Progenitor cell of endocrine pancreas (in vitro differentiated cells): Measurements from ENCODE around the gene AK5. TPM values are rescaled to one million over a fixed set of nuclear protein-coding genes. Genes with fewer than 3 reads are reported as not detected.

Experiments used
- DNase-seq: peaks from one replicate; pipeline ENCODE4 v3.0.0; 2021; ENCODE audit warnings: low spot score; ENCODE audit not compliant: unreplicated experiment
- H3K27ac Mint-ChIP-seq: 2 replicates; pipeline ENCODE4 v1.8.0; 2021; ENCODE audit warnings: mild to moderate bottlenecking, moderate library complexity, mixed read lengths
- H3K27me3 Mint-ChIP-seq: 2 replicates; pipeline ENCODE4 v1.8.0; 2021; ENCODE audit warnings: mixed read lengths
- H3K36me3 Mint-ChIP-seq: 2 replicates; pipeline ENCODE4 v1.8.0; 2022; ENCODE audit warnings: mixed read lengths; ENCODE audit not compliant: insufficient read depth
- H3K4me1 Mint-ChIP-seq: 2 replicates; pipeline ENCODE4 v1.8.0; 2021; ENCODE audit warnings: low read depth, mixed read lengths
- H3K4me3 Mint-ChIP-seq: 2 replicates; pipeline ENCODE4 v1.8.0; 2021; ENCODE audit warnings: low read depth, mild to moderate bottlenecking, moderate library complexity, mixed read lengths
- H3K9me3 Mint-ChIP-seq: 2 replicates; pipeline ENCODE4 v1.8.0; 2021; ENCODE audit warnings: low read depth, mixed read lengths
- CTCF ChIP-seq: fragments of 200-600 bp; sonication (generic); IDR thresholded peaks from one replicate; pipeline ENCODE4 v1.5.0; 2021; ENCODE audit warnings: antibody characterized with exemption, mild to moderate bottlenecking; ENCODE audit not compliant: unreplicated experiment
- total RNA-seq: library from RNA; stranded (reverse); gene quantifications from 2 replicates; pipeline ENCODE4 v1.2.1, GENCODE V29; 2021

AK5 gene
- total RNA-seq, 1 donor from 2014 or later, result 4.0 TPM

- no peaks in the 10 kb centered on the region for H3K9me3 Mint-ChIP-seq
- no peak for DNase-seq
- peaks cover 2% of the 10 kb centered on the region for H3K4me1 Mint-ChIP-seq
Measured at GRCh38 chr1:77276941-77277340, 4.9 kb upstream of the AK5 start.

GRCh38 chr1:77279929-77280328 lies 1.9 kb upstream of the AK5 start:
- H3K4me3 Mint-ChIP-seq, result no peak overlapping the region
- no peak for TF ChIP-seq CTCF
- H3K9me3 Mint-ChIP-seq, result no peaks in the 10 kb centered on the region
- H3K4me1 Mint-ChIP-seq, result peaks cover 11% of the 10 kb centered on the region
- DNase-seq, result no peak
- H3K27ac Mint-ChIP-seq, result no peak overlapping the region
- no peaks in the 10 kb centered on the region for H3K36me3 Mint-ChIP-seq
- peaks cover 66% of the 10 kb centered on the region for H3K27me3 Mint-ChIP-seq

More at GRCh38 chr1:77276941-77277340, 4.9 kb upstream of the AK5 start:
- TF ChIP-seq CTCF, result no peak
- Mint-ChIP-seq H3K4me3 (no peak overlapping the region), H3K27ac (no peak overlapping the region), H3K36me3 (no peaks in the 10 kb centered on the region), H3K27me3 (peaks cover 49% of the 10 kb centered on the region)

GRCh38 chr1:77280962-77281361 lies 857 bp upstream of the AK5 start:
- Mint-ChIP-seq H3K36me3 (no peaks in the 10 kb centered on the region), H3K9me3 (no peaks in the 10 kb centered on the region), H3K27ac (no peak overlapping the region), H3K27me3 (peaks cover 74% of the 10 kb centered on the region), H3K4me1 (peaks cover 11% of the 10 kb centered on the region), H3K4me3 (peak overlapping the region; percentile 64)
- no peak for TF ChIP-seq CTCF
- no peak for DNase-seq

GRCh38 chr1:77282187-77282865 lies 507 bp downstream of the AK5 start:
- H3K27me3 Mint-ChIP-seq, result peaks cover 77% of the 10 kb centered on the region
- H3K9me3 Mint-ChIP-seq, result no peaks in the 10 kb centered on the region
- TF ChIP-seq CTCF, result no peak
- H3K36me3 Mint-ChIP-seq, result no peaks in the 10 kb centered on the region
- no peak for DNase-seq
- no peak overlapping the region for H3K27ac Mint-ChIP-seq
- H3K4me3 Mint-ChIP-seq, result peak overlapping the region; percentile 64
- peaks cover 11% of the 10 kb centered on the region for H3K4me1 Mint-ChIP-seq

- Mint-ChIP-seq H3K36me3 (no peaks in the 10 kb centered on the region), H3K27me3 (peaks cover 73% of the 10 kb centered on the region), H3K9me3 (no peaks in the 10 kb centered on the region), H3K4me3 (peak overlapping the region; percentile 64), H3K4me1 (peaks cover 11% of the 10 kb centered on the region), H3K27ac (no peak overlapping the region)
- TF ChIP-seq CTCF, result no peak
- DNase-seq, result peak; percentile 12
Measured at GRCh38 chr1:77282866-77283539, 1.2 kb downstream of the AK5 start.
